ENCODE results near the gene FOXE3.

FOXE3 gene

GRCh38 chr1:47412437-47412836 is 3.6 kb upstream of the FOXE3 start:
- peak overlapping the region; percentile 54 for H2AFZ ChIP-seq (ENCODE audit: low read length)
- no peak overlapping the region for H3K14ac ChIP-seq (ENCODE audit: low read length)
- H3K23ac ChIP-seq (ENCODE audit: low read depth, low read length, poor library complexity): no peak overlapping the region
- no peak overlapping the region for H4K8ac ChIP-seq (ENCODE audit: low read depth, low read length)
- H2BK5ac ChIP-seq (ENCODE audit: low read length): no peak overlapping the region
- no peak overlapping the region for H3K4me2 ChIP-seq (ENCODE audit: insufficient read depth, low read length, poor library complexity, severe bottlenecking)
- H3K79me1 ChIP-seq (ENCODE audit: low read depth, low read length): no peaks in the 10 kb centered on the region
- H3K18ac ChIP-seq (ENCODE audit: low read length): peak overlapping the region; percentile 12
- H3K9ac ChIP-seq (ENCODE audit: low read depth, low read length, poor library complexity): no peak overlapping the region
- no peak overlapping the region for H2BK120ac ChIP-seq (ENCODE audit: low read depth, low read length)
- no peak overlapping the region for H2AK5ac ChIP-seq (ENCODE audit: low read depth, low read length)
- no peak overlapping the region for H3K27ac ChIP-seq (replicated peaks; ENCODE audit: low read length)
- no peak overlapping the region for H3K4me3 ChIP-seq (ENCODE audit: low read length in 2 of 2)
- DNase-seq (ENCODE audit: low spot score): peak; percentile 20
- peaks cover 0 to 8% of the 10 kb centered on the region in 2 donors for H3K4me1 ChIP-seq (ENCODE audit: control insufficient read depth in 2 of 2, insufficient read depth in 1 of 2, low read depth in 1 of 2, low read length in 2 of 2)
- H3K27me3 ChIP-seq (ENCODE audit: control insufficient read depth in 3 of 3, insufficient read depth in 3 of 3, low read depth in 1 of 3, low read length in 3 of 3): peaks cover 20 to 97% (median 37%) of the 10 kb centered on the region in 3 experiments
- H3K9me3 ChIP-seq (replicated peaks in 1 of 2; ENCODE audit: control insufficient read depth in 2 of 2, insufficient read depth in 1 of 2, low read depth in 1 of 2, low read length in 2 of 2): peaks cover 0 to under 1% of the 10 kb centered on the region in 2 donors
- H4K91ac ChIP-seq (ENCODE audit: low read depth, low read length, poor library complexity): no peak overlapping the region
- WGBS, 2 donors (ENCODE audit: extremely low coverage in 2 of 2, insufficient read length in 2 of 2, insufficient replicate concordance in 1 of 2): no CpG with 5 or more reads among the region's 14 CpGs
- H2BK15ac ChIP-seq (ENCODE audit: low read length): peak overlapping the region; percentile 45
- no peak overlapping the region for H2BK12ac ChIP-seq (ENCODE audit: low read length)
- no peak overlapping the region for H3K4ac ChIP-seq (ENCODE audit: low read length)
- no peaks in the 10 kb centered on the region for H3K36me3 ChIP-seq (replicated peaks in 1 of 2; ENCODE audit: control insufficient read depth in 2 of 2, insufficient read depth in 2 of 2, low read length in 2 of 2)

GRCh38 chr1:47416319-47417169 is 459 bp downstream of the FOXE3 start:
- no peak overlapping the region for H2BK120ac ChIP-seq (ENCODE audit: low read depth, low read length)
- H3K36me3 ChIP-seq (replicated peaks in 1 of 2; ENCODE audit: control insufficient read depth in 2 of 2, insufficient read depth in 2 of 2, low read length in 2 of 2): no peaks in the 10 kb centered on the region
- H4K91ac ChIP-seq (ENCODE audit: low read depth, low read length, poor library complexity): no peak overlapping the region
- no peak overlapping the region for H2AK5ac ChIP-seq (ENCODE audit: low read depth, low read length)
- no peak overlapping the region for H2BK15ac ChIP-seq (ENCODE audit: low read length)
- H3K4me3 ChIP-seq (ENCODE audit: low read length in 2 of 2): peak overlapping the region; percentile 12 to 27
- peak; percentile 21 for DNase-seq (ENCODE audit: low spot score)
- H3K18ac ChIP-seq (ENCODE audit: low read length): peak overlapping the region; percentile 90
- WGBS, 2 donors (ENCODE audit: extremely low coverage in 2 of 2, insufficient read length in 2 of 2, insufficient replicate concordance in 1 of 2): no CpG with 5 or more reads among the region's 134 CpGs
- peaks cover 35 to 98% (median 67%) of the 10 kb centered on the region in 3 experiments for H3K27me3 ChIP-seq (ENCODE audit: control insufficient read depth in 3 of 3, insufficient read depth in 3 of 3, low read depth in 1 of 3, low read length in 3 of 3)
- no peaks in the 10 kb centered on the region for H3K79me1 ChIP-seq (ENCODE audit: low read depth, low read length)
- no peak overlapping the region for H3K27ac ChIP-seq (replicated peaks; ENCODE audit: low read length)
- peak overlapping the region; percentile 69 for H3K4me2 ChIP-seq (ENCODE audit: insufficient read depth, low read length, poor library complexity, severe bottlenecking)
- no peak overlapping the region for H3K4ac ChIP-seq (ENCODE audit: low read length)
- peak overlapping the region; percentile 64 for H3K14ac ChIP-seq (ENCODE audit: low read length)
- peaks cover 0 to 3% of the 10 kb centered on the region in 2 donors for H3K9me3 ChIP-seq (replicated peaks in 1 of 2; ENCODE audit: control insufficient read depth in 2 of 2, insufficient read depth in 1 of 2, low read depth in 1 of 2, low read length in 2 of 2)
- H2BK12ac ChIP-seq (ENCODE audit: low read length): peak overlapping the region; percentile 17
- no peak overlapping the region for H2BK5ac ChIP-seq (ENCODE audit: low read length)
- peaks cover 0 to 8% of the 10 kb centered on the region in 2 donors for H3K4me1 ChIP-seq (ENCODE audit: control insufficient read depth in 2 of 2, insufficient read depth in 1 of 2, low read depth in 1 of 2, low read length in 2 of 2)
- peak overlapping the region; percentile 55 for H3K9ac ChIP-seq (ENCODE audit: low read depth, low read length, poor library complexity)
- peak overlapping the region; percentile 30 for H4K8ac ChIP-seq (ENCODE audit: low read depth, low read length)
- H2AFZ ChIP-seq (ENCODE audit: low read length): peak overlapping the region; percentile 87
- H3K23ac ChIP-seq (ENCODE audit: low read depth, low read length, poor library complexity): peak overlapping the region; percentile 93

- no CpG with 5 or more reads among the region's 39 CpGs for WGBS, 2 donors (ENCODE audit: extremely low coverage in 2 of 2, insufficient read length in 2 of 2, insufficient replicate concordance in 1 of 2)
- Histone ChIP-seq H3K23ac (ENCODE audit: low read depth, low read length, poor library complexity) (peak overlapping the region; percentile 93), H3K14ac (ENCODE audit: low read length) (peak overlapping the region; percentile 64), H3K18ac (ENCODE audit: low read length) (peak overlapping the region; percentile 81), H3K27ac (replicated peaks; ENCODE audit: low read length) (no peak overlapping the region), H3K9me3 (replicated peaks in 1 of 2; ENCODE audit: control insufficient read depth in 2 of 2, insufficient read depth in 1 of 2, low read depth in 1 of 2, low read length in 2 of 2) (peaks cover 0 to 3% of the 10 kb centered on the region in 2 donors), H3K4me3 (ENCODE audit: low read length in 2 of 2) (no peak overlapping the region), H3K4ac (ENCODE audit: low read length) (no peak overlapping the region), H4K8ac (ENCODE audit: low read depth, low read length) (no peak overlapping the region), H3K27me3 (ENCODE audit: control insufficient read depth in 3 of 3, insufficient read depth in 3 of 3, low read depth in 1 of 3, low read length in 3 of 3) (peaks cover 35 to 91% (median 68%) of the 10 kb centered on the region in 3 experiments), H3K4me1 (ENCODE audit: control insufficient read depth in 2 of 2, insufficient read depth in 1 of 2, low read depth in 1 of 2, low read length in 2 of 2) (peaks cover 0 to 4% of the 10 kb centered on the region in 2 donors), H3K4me2 (ENCODE audit: insufficient read depth, low read length, poor library complexity, severe bottlenecking) (peak overlapping the region; percentile 69), H3K79me1 (ENCODE audit: low read depth, low read length) (no peaks in the 10 kb centered on the region), H2BK15ac (ENCODE audit: low read length) (no peak overlapping the region), H2BK5ac (ENCODE audit: low read length) (peak overlapping the region; percentile 35), H4K91ac (ENCODE audit: low read depth, low read length, poor library complexity) (no peak overlapping the region), H2AK5ac (ENCODE audit: low read depth, low read length) (no peak overlapping the region), H3K36me3 (replicated peaks in 1 of 2; ENCODE audit: control insufficient read depth in 2 of 2, insufficient read depth in 2 of 2, low read length in 2 of 2) (no peaks in the 10 kb centered on the region), H3K9ac (ENCODE audit: low read depth, low read length, poor library complexity) (no peak overlapping the region), H2BK12ac (ENCODE audit: low read length) (peak overlapping the region; percentile 17), H2AFZ (ENCODE audit: low read length) (peak overlapping the region; percentile 87), H2BK120ac (ENCODE audit: low read depth, low read length) (no peak overlapping the region)
- DNase-seq (ENCODE audit: low spot score): no peak
These were observed 1.3 kb downstream of the FOXE3 start for GRCh38 chr1:47417170-47418044.

All from neuronal stem cell (in vitro differentiated cells).